Neuronal stem cell (in vitro differentiated cells): ENCODE measurements around the gene ASB4.
A peak's percentile ranks its signal among the peaks of the same experiment; 100 is the strongest.
"Not testable (repeated sequence)": the region's sequence is repeated elsewhere in the genome, so short reads cannot be mapped to it uniquely, and the experiment has no call there.

Experiments used
- DNase-seq: peaks from one replicate; pipeline ENCODE4 v3.0.0-alpha.2; 2013; ENCODE audit warnings: low spot score
- H2AFZ ChIP-seq: one replicate; pipeline ENCODE4 v1.6.1; 2013; ENCODE audit warnings: mild to moderate bottlenecking, low read length, inconsistent platforms
- H2AK5ac ChIP-seq: 2 replicates; pipeline ENCODE4 v1.6.1; 2013; ENCODE audit warnings: low read depth, mild to moderate bottlenecking, inconsistent platforms, low read length, moderate library complexity, mixed read lengths
- H2BK120ac ChIP-seq: 2 replicates; pipeline ENCODE4 v1.6.1; 2013; ENCODE audit warnings: low read depth, mild to moderate bottlenecking, inconsistent platforms, low read length, moderate library complexity, mixed read lengths
- H2BK12ac ChIP-seq: one replicate; pipeline ENCODE4 v1.6.1; 2013; ENCODE audit warnings: low read length, inconsistent platforms
- H2BK15ac ChIP-seq: 2 replicates; pipeline ENCODE4 v1.6.1; 2013; ENCODE audit warnings: mild to moderate bottlenecking, low read length, inconsistent platforms, mixed read lengths
- H2BK5ac ChIP-seq: one replicate; pipeline ENCODE4 v1.6.1; 2013; ENCODE audit warnings: inconsistent platforms, mild to moderate bottlenecking, low read length, moderate library complexity
- H3K14ac ChIP-seq: one replicate; pipeline ENCODE4 v1.6.1; 2013; ENCODE audit warnings: low read length, inconsistent platforms
- H3K18ac ChIP-seq: 2 replicates; pipeline ENCODE4 v1.6.1; 2013; ENCODE audit warnings: low read length, inconsistent platforms
- H3K23ac ChIP-seq: 2 replicates; pipeline ENCODE4 v1.6.1; 2013; ENCODE audit warnings: low read depth, mild to moderate bottlenecking, mixed read lengths, low read length, inconsistent platforms; ENCODE audit not compliant: poor library complexity
- H3K27ac ChIP-seq: replicated peaks from 3 replicates; pipeline ENCODE4 v1.5.1; 2013; ENCODE audit warnings: low read length, inconsistent platforms
- H3K27me3 ChIP-seq, 3 experiments: 2 replicates each; pipeline ENCODE4 v1.6.1; 2013; ENCODE audit warnings: low read length in 3 of 3, mild to moderate bottlenecking in 2 of 3, inconsistent platforms in 1 of 3, low read depth in 1 of 3, mixed read lengths in 1 of 3, moderate library complexity in 1 of 3; ENCODE audit not compliant: control insufficient read depth in 3 of 3, insufficient read depth in 3 of 3
- H3K36me3 ChIP-seq, 2 donors: replicated peaks in 1 of 2; 2 replicates each; pipeline ENCODE4 v1.6.1; 2013; ENCODE audit warnings: low read length in 2 of 2; ENCODE audit not compliant: control insufficient read depth in 2 of 2, insufficient read depth in 2 of 2
- H3K4ac ChIP-seq: 2 replicates; pipeline ENCODE4 v1.6.1; 2013; ENCODE audit warnings: inconsistent platforms, mild to moderate bottlenecking, low read length, moderate library complexity
- H3K4me1 ChIP-seq, 2 donors: 1 replicate in 1 of 2; 2 replicates in 1 of 2; pipeline ENCODE4 v1.6.1; 2013; ENCODE audit warnings: low read length in 2 of 2, low read depth in 1 of 2; ENCODE audit not compliant: control insufficient read depth in 2 of 2, insufficient read depth in 1 of 2
- H3K4me2 ChIP-seq: one replicate; pipeline ENCODE4 v1.6.1; 2013; ENCODE audit warnings: mild to moderate bottlenecking, low read length, inconsistent platforms; ENCODE audit not compliant: insufficient read depth, poor library complexity, severe bottlenecking
- H3K4me3 ChIP-seq, 2 donors: 2 replicates each; pipeline ENCODE4 v1.5.1; 2013; ENCODE audit warnings: low read length in 2 of 2, mild to moderate bottlenecking in 2 of 2, inconsistent platforms in 1 of 2, moderate library complexity in 1 of 2
- H3K79me1 ChIP-seq: one replicate; pipeline ENCODE4 v1.6.1; 2013; ENCODE audit warnings: low read depth, mild to moderate bottlenecking, inconsistent platforms, low read length, moderate library complexity
- H3K9ac ChIP-seq: one replicate; pipeline ENCODE4 v1.6.1; 2013; ENCODE audit warnings: mild to moderate bottlenecking, low read depth, low read length, inconsistent platforms; ENCODE audit not compliant: poor library complexity
- H3K9me3 ChIP-seq, 2 donors: replicated peaks in 1 of 2; 2 replicates each; pipeline versions ENCODE3 to v1.6.1; 2013; ENCODE audit warnings: low read length in 2 of 2, mild to moderate bottlenecking in 2 of 2, inconsistent platforms in 1 of 2, low read depth in 1 of 2, mixed read lengths in 1 of 2, moderate library complexity in 1 of 2; ENCODE audit not compliant: control insufficient read depth in 2 of 2, insufficient read depth in 1 of 2
- H4K8ac ChIP-seq: one replicate; pipeline ENCODE4 v1.6.1; 2013; ENCODE audit warnings: low read depth, mild to moderate bottlenecking, inconsistent platforms, low read length, moderate library complexity
- H4K91ac ChIP-seq: one replicate; pipeline ENCODE4 v1.6.1; 2013; ENCODE audit warnings: low read length, low read depth, mild to moderate bottlenecking, inconsistent platforms; ENCODE audit not compliant: poor library complexity
- WGBS, 2 donors: extraction: QIAGEN DNeasy Blood & Tissue Kit; methylation state at CpG; one replicate each; pipeline ENCODE4 v1.1.7; 2013; ENCODE audit warnings: missing lambda C conversion rate in 2 of 2, mixed read lengths in 1 of 2; ENCODE audit not compliant: insufficient read length in 2 of 2, insufficient replicate concordance in 1 of 2; ENCODE audit errors: extremely low coverage in 2 of 2; 5-methylcytosine and 5-hydroxymethylcytosine counted together

Gene ASB4

DNA sequence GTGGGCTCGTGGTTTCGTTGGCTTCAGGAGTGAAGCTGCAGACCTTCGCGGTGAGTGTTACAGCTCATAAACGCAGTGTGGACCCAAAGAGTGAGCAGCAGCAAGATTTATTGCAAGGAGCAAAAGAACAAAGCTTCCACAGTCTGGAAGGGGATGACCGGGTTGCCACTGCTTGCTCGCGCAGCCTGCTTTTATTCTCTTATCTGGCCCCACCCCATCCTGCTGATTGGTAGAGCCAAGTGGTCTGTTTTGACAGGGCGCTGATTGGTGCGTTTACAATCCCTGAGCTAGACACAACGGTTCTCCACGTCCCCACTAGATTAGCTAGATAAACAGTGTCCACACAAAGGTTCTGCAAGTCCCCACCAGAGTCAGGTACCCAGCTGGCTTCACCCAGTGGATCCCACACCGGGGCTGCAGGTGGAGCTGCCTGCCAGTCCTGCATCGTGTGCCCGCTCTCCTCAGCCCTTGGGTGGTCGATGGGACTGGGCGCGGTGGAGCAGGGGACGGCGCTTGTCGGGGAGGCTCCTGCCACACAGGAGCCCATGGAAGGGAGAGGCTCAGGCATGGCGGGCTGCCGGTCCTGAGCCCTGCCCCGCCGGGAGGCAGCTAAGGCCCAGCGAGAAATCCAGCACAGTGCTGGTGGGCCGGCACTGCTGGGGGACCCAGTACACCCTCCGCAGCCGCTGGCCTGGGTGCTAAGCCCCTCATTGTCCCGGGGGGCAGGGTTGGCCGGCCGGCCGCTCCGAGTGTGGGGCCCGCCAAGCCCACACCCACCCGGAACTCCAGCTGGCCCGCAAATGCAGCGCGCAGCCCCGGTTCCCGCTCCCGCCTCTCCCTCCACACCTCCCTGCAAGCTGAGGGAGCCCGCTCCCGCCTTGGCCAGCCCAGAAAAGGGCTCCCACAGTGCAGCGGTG is 66.5 kb downstream of the ASB4 start:
- H2AK5ac ChIP-seq, result not testable (repeated sequence)

GRCh38 chr7:95553939-95554338 is 68.2 kb downstream of the ASB4 start:
- no peak overlapping the region for H3K18ac ChIP-seq
- no peak overlapping the region for H3K4me3 ChIP-seq
- no peak overlapping the region for H2BK15ac ChIP-seq
- no peak overlapping the region for H3K23ac ChIP-seq
- peak overlapping the region; percentile 6 for H2AFZ ChIP-seq
- no peak overlapping the region for H3K14ac ChIP-seq
- H3K36me3 ChIP-seq, result no peaks in the 10 kb centered on the region
- H3K4ac ChIP-seq, result no peak overlapping the region
- no peak for DNase-seq
- no peak overlapping the region for H4K91ac ChIP-seq
- H2BK12ac ChIP-seq, result no peak overlapping the region
- no CpG with 5 or more reads among the region's 2 CpGs for WGBS, 2 donors
- no peak overlapping the region for H2BK5ac ChIP-seq
- no peaks in the 10 kb centered on the region for H3K79me1 ChIP-seq
- no peaks in the 10 kb centered on the region for H3K9me3 ChIP-seq
- H4K8ac ChIP-seq, result no peak overlapping the region
- no peak overlapping the region for H3K27ac ChIP-seq
- H3K4me1 ChIP-seq, result peaks cover 0 to 4% of the 10 kb centered on the region in 2 donors
- no peaks in the 10 kb centered on the region for H3K27me3 ChIP-seq
- H2BK120ac ChIP-seq, result no peak overlapping the region
- H2AK5ac ChIP-seq, result no peak overlapping the region
- H3K4me2 ChIP-seq, result no peak overlapping the region
- no peak overlapping the region for H3K9ac ChIP-seq

More for the DNA sequence above, 66.5 kb downstream of the ASB4 start:
- not testable (repeated sequence) for H4K8ac ChIP-seq, H3K27me3 ChIP-seq, H3K9me3 ChIP-seq, H2BK120ac ChIP-seq, H3K4ac ChIP-seq, H3K4me3 ChIP-seq, H3K36me3 ChIP-seq, H3K79me1 ChIP-seq, H2BK12ac ChIP-seq, H3K4me2 ChIP-seq, H2BK5ac ChIP-seq, DNase-seq, H4K91ac ChIP-seq, H3K27ac ChIP-seq, H2AFZ ChIP-seq, H2BK15ac ChIP-seq, H3K9ac ChIP-seq, H3K23ac ChIP-seq, H3K4me1 ChIP-seq, H3K14ac ChIP-seq
- peak overlapping the region; percentile 32 for H3K18ac ChIP-seq
- WGBS, 2 donors, result no CpG with 5 or more reads among the region's 45 CpGs

DNA sequence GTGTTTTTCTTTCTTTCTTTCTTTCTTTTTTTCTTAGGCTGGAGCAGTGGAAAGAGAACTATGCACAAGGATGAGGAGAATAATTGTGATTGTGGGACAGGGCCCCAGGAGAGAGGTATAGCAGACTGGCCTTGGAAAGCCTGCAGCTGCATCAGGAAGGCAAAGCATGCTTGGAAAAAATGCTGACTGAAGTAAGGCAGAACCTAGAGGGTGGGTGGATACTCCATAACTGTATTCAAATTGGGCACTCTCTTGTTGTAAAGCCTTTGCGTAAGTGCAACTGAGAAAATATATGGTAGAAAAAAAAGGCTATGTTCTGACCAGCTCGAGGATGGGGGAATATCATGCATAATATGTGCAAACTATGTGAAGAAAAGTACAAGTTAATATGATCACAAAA is 71.0 kb downstream of the ASB4 start:
- Histone ChIP-seq H3K14ac (no peak overlapping the region), H3K4me1 (no peaks in the 10 kb centered on the region), H2BK5ac (no peak overlapping the region), H3K4ac (no peak overlapping the region), H4K91ac (no peak overlapping the region), H2BK120ac (no peak overlapping the region), H2AK5ac (no peak overlapping the region), H2BK15ac (no peak overlapping the region), H3K4me2 (no peak overlapping the region), H3K27ac (no peak overlapping the region), H2AFZ (no peak overlapping the region), H2BK12ac (no peak overlapping the region), H3K9me3 (no peaks in the 10 kb centered on the region), H3K18ac (no peak overlapping the region), H3K4me3 (no peak overlapping the region), H3K79me1 (no peaks in the 10 kb centered on the region), H3K23ac (no peak overlapping the region), H4K8ac (no peak overlapping the region), H3K9ac (no peak overlapping the region), H3K36me3 (no peaks in the 10 kb centered on the region), H3K27me3 (no peaks in the 10 kb centered on the region)
- WGBS, 2 donors, result no CpG with 5 or more reads among the region's 2 CpGs
- no peak for DNase-seq

DNA sequence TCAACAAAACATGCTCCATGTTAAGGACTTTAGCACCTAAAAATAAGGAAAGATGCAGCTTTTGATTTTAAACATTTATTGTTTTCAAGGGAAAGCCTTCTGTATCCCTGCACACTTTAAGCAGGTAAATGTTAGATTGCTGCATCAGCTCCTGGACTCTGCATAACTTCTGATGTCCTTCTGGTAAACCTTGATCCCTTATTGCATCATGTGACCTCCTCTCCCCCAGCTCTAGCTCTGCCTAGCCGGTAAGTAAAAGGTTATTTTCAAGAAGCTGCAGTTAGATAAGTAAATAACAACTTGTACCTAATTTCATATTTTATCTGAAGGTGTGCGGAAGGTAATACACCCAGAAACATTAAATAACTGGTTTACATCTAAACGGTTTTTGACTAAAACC is 73.1 kb downstream of the ASB4 start:
- H3K23ac ChIP-seq, result no peak overlapping the region
- no peak overlapping the region for H2BK12ac ChIP-seq
- no peaks in the 10 kb centered on the region for H3K36me3 ChIP-seq
- DNase-seq, result no peak
- no peaks in the 10 kb centered on the region for H3K4me1 ChIP-seq
- H4K8ac ChIP-seq, result no peak overlapping the region
- H3K4me2 ChIP-seq, result no peak overlapping the region
- H2AFZ ChIP-seq, result no peak overlapping the region
- no peak overlapping the region for H3K9ac ChIP-seq
- H3K14ac ChIP-seq, result no peak overlapping the region
- H2AK5ac ChIP-seq, result no peak overlapping the region
- H3K79me1 ChIP-seq, result no peaks in the 10 kb centered on the region
- no peak overlapping the region for H3K18ac ChIP-seq
- no peak overlapping the region for H3K27ac ChIP-seq
- no peak overlapping the region for H2BK5ac ChIP-seq
- no peak overlapping the region for H4K91ac ChIP-seq
- H2BK120ac ChIP-seq, result no peak overlapping the region
- H3K9me3 ChIP-seq, result no peaks in the 10 kb centered on the region
- no peak overlapping the region for H3K4ac ChIP-seq
- WGBS, 2 donors, result no CpG with 5 or more reads among the region's 3 CpGs
- H3K27me3 ChIP-seq, result no peaks in the 10 kb centered on the region
- no peak overlapping the region for H2BK15ac ChIP-seq
- no peak overlapping the region for H3K4me3 ChIP-seq
